PC-3 (cell line): ENCODE results near the gene RESP18. TPM values are rescaled to one million over a fixed set of nuclear protein-coding genes. Genes with fewer than 3 reads are reported as not detected.

Source experiments
- ATAC-seq: fragments of 200-7000 bp; cut with Tn5 transposase; 2 replicates; pipeline ENCODE4 v1.9.1; 2020; ENCODE audit warnings: mild to moderate bottlenecking, moderate library complexity
- BruUV-seq: library from RNA; stranded (reverse); fragments of 400-500 nt; replicated peaks from 2 replicates; lab custom pipeline; 2021; lab: Mats Ljungman, UMichigan
- CTCF ChIA-PET: fragments of 300-600 bp; sonication (Branson Sonifier 250); formaldehyde crosslinking; loops from one replicate; lab custom pipeline; 2022; ENCODE audit warnings: antibody characterized with exemption; lab: Charles Lee
- POLR2A ChIA-PET: fragments of 300-600 bp; sonication (Branson Sonifier 250); formaldehyde crosslinking; loops from one replicate; lab custom pipeline; 2022; ENCODE audit warnings: antibody characterized with exemption; ENCODE audit not compliant: unreplicated experiment; lab: Charles Lee
- DNase-seq: peaks from one replicate; pipeline ENCODE4 v3.0.0-alpha.2; 2015
- H2AFZ ChIP-seq: fragments of 300-600 bp; sonication (generic); 2 replicates; pipeline ENCODE4 v1.6.0; 2016; ENCODE audit warnings: antibody characterized with exemption, low read length
- H3F3A ChIP-seq: fragments of 300-600 bp; sonication (generic); one replicate; pipeline ENCODE4 v1.6.0; 2017; ENCODE audit warnings: antibody characterized with exemption, low read length, control low read depth, mild to moderate bottlenecking; ENCODE audit not compliant: unreplicated experiment
- H3K27ac ChIP-seq: fragments of 300-600 bp; sonication (generic); 2 replicates; pipeline ENCODE4 v1.5.1; 2016; ENCODE audit warnings: mild to moderate bottlenecking, low read length
- H3K27me3 ChIP-seq: fragments of 300-600 bp; sonication (generic); 2 replicates; pipeline ENCODE4 v1.6.1; 2016; ENCODE audit warnings: low read length, mixed read lengths
- H3K36me3 ChIP-seq: fragments of 300-600 bp; sonication (generic); 2 replicates; pipeline ENCODE4 v1.6.1; 2016; ENCODE audit warnings: low read depth, mixed run types, low read length, mixed read lengths
- H3K4me1 ChIP-seq: fragments of 300-600 bp; sonication (generic); 2 replicates; pipeline ENCODE4 v1.5.1; 2016; ENCODE audit warnings: low read length; ENCODE audit not compliant: insufficient read depth
- H3K4me2 ChIP-seq: fragments of 300-600 bp; sonication (generic); 2 replicates; pipeline ENCODE4 v1.6.0; 2016; ENCODE audit warnings: low read length
- H3K4me3 ChIP-seq: fragments of 300-600 bp; sonication (generic); 2 replicates; pipeline ENCODE4 v1.5.1; 2016; ENCODE audit warnings: mild to moderate bottlenecking, low read length, mixed read lengths
- H3K79me2 ChIP-seq: fragments of 300-600 bp; sonication (generic); 2 replicates; pipeline ENCODE4 v1.6.1; 2017; ENCODE audit warnings: low read length, mixed read lengths
- H3K9ac ChIP-seq: fragments of 300-600 bp; sonication (generic); 2 replicates; pipeline ENCODE4 v1.6.0; 2016; ENCODE audit warnings: mild to moderate bottlenecking, low read length
- H3K9me2 ChIP-seq: fragments of 300-600 bp; sonication (generic); replicated peaks from 2 replicates; pipeline ENCODE4 v1.6.1; 2016; ENCODE audit warnings: mixed run types, low read length, mixed read lengths
- H3K9me3 ChIP-seq: fragments of 300-600 bp; sonication (generic); 2 replicates; pipeline ENCODE4 v1.6.1; 2016; ENCODE audit warnings: low read length, mixed read lengths
- H4K20me1 ChIP-seq: fragments of 300-600 bp; sonication (generic); 2 replicates; pipeline ENCODE4 v1.6.1; 2016; ENCODE audit warnings: low read length, mixed read lengths
- EZH2 ChIP-seq: fragments of 300-600 bp; sonication (generic); IDR thresholded peaks from one replicate; pipeline ENCODE4 v1.6.1; 2017; ENCODE audit warnings: antibody characterized with exemption, mild to moderate bottlenecking, low read length; ENCODE audit not compliant: unreplicated experiment
- EZH2phosphoT487 ChIP-seq: fragments of 300-600 bp; sonication (generic); IDR thresholded peaks from 2 replicates; pipeline ENCODE4 v1.6.1; 2018; ENCODE audit warnings: mild to moderate bottlenecking, antibody characterized with exemption, low read length, borderline replicate concordance
- intact Hi-C: fragments of 100-400 bp; cut with micrococcal nuclease; formaldehyde crosslinking; loops from 2 replicates; pipeline ENCODE4 v1.9.0; 2023
- total RNA-seq: library from RNA; depleted of rRNA; stranded (reverse); fragments of >200 nt; gene quantifications from 2 replicates; pipeline ENCODE4 v1.2.3, GENCODE V29; 2014
- TF ChIP-seq, protein P1 (sequence below): fragments of 300-600 bp; sonication (generic); conservative IDR thresholded peaks from 2 replicates; pipeline ENCODE4 v1.5.1; 2017; ENCODE audit warnings: antibody characterized with exemption, low read depth, mild to moderate bottlenecking, low read length

Gene RESP18
- total RNA-seq, 1 experiment from 2014 or later, result not detected

DNA sequence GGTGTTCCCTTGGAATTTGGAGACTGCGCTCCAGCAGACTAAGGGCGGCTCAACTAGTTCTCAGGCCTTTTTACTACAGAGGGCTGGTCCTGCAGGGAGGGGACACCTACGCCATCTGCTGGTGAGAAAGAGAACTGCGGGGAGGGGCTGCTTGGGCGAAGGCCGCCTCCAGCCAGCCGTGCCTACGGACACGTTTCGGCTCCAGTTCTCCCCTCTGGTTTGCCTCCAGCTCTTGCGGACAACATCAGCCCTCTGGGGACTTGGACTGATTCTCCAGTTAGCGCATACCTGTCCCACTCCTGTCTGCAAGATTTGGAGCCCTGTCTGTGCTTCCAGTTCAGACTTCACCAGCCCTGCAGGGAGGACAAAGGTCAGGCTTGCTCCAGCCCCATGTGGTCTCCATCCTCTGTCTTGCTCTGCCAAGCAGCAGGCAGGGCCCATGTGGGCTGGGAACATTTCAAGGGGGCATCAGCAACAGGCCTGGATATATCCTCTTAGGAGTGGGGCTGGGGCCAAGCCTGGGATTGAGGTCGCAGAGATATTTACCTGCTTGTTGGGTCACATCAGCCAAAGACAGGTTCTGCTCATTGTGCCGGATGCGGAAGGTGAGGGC lies 33.7 kb downstream of the RESP18 start:
- no peak for TF ChIP-seq EZH2phosphoT487
- TF ChIP-seq, protein P1, sequence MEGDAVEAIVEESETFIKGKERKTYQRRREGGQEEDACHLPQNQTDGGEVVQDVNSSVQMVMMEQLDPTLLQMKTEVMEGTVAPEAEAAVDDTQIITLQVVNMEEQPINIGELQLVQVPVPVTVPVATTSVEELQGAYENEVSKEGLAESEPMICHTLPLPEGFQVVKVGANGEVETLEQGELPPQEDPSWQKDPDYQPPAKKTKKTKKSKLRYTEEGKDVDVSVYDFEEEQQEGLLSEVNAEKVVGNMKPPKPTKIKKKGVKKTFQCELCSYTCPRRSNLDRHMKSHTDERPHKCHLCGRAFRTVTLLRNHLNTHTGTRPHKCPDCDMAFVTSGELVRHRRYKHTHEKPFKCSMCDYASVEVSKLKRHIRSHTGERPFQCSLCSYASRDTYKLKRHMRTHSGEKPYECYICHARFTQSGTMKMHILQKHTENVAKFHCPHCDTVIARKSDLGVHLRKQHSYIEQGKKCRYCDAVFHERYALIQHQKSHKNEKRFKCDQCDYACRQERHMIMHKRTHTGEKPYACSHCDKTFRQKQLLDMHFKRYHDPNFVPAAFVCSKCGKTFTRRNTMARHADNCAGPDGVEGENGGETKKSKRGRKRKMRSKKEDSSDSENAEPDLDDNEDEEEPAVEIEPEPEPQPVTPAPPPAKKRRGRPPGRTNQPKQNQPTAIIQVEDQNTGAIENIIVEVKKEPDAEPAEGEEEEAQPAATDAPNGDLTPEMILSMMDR, result peak; percentile 91
- intact Hi-C loops, result loop anchor here (5.0 kb wide), 1 partner anchor 122 kb away; the partner anchor contains the start of genes CNPPD1 and RETREG2
- BruUV-seq, result no TSS peak
- Histone ChIP-seq H3K9ac (no peak overlapping the region), H3F3A (no peaks in the 10 kb centered on the region), H2AFZ (peak overlapping the region; percentile 66), H3K4me1 (peaks cover 15% of the 10 kb centered on the region), H3K79me2 (no peaks in the 10 kb centered on the region), H3K27ac (no peak overlapping the region), H3K9me3 (no peaks in the 10 kb centered on the region), H4K20me1 (no peaks in the 10 kb centered on the region), H3K4me2 (peak overlapping the region; percentile 60; the same call in 1 of the 2 replicates), H3K36me3 (no peaks in the 10 kb centered on the region), H3K9me2 (no peaks in the 10 kb centered on the region), H3K27me3 (peaks cover 34% of the 10 kb centered on the region), H3K4me3 (no peak overlapping the region)
- peak; percentile 87 for DNase-seq
- ChIA-PET CTCF (no interaction called here), POLR2A (interaction anchor here (0.6 kb wide), 1 partner anchor 89 kb away, joined by 9 read pairs; the partner anchor contains the start of gene DNPEP)
- ATAC-seq, result peak; percentile 59

GRCh38 chr2:219297766-219298456 lies 34.6 kb downstream of the RESP18 start:
- ChIA-PET POLR2A (no interaction called here), CTCF (no interaction called here)
- DNase-seq (no peak), ATAC-seq (no peak)
- Histone ChIP-seq H3K27me3 (peaks cover 25% of the 10 kb centered on the region), H3F3A (no peaks in the 10 kb centered on the region), H3K9me2 (no peaks in the 10 kb centered on the region), H3K9ac (no peak overlapping the region), H3K4me3 (no peak overlapping the region), H3K27ac (no peak overlapping the region), H2AFZ (no peak overlapping the region), H3K36me3 (no peaks in the 10 kb centered on the region), H4K20me1 (no peaks in the 10 kb centered on the region), H3K4me1 (peaks cover 15% of the 10 kb centered on the region), H3K79me2 (no peaks in the 10 kb centered on the region), H3K4me2 (no peak overlapping the region), H3K9me3 (no peaks in the 10 kb centered on the region)
- TF ChIP-seq, protein P1, result no peak
- TF ChIP-seq EZH2phosphoT487, result no peak
- TF ChIP-seq EZH2, result no peak
- no TSS peak for BruUV-seq
- intact Hi-C loops, result loop anchor here (5.0 kb wide), 1 partner anchor 121 kb away; the partner anchor contains the start of genes CNPPD1 and RETREG2
